Measurements from ENCODE around the gene SRGAP1. TPM values are rescaled to one million over a fixed set of nuclear protein-coding genes. Genes with fewer than 3 reads are reported as not detected.
A peak's percentile ranks its signal among the peaks of the same experiment; 100 is the strongest.

Gene SRGAP1
- total RNA-seq, 1 experiment from 2014 or later, result 26.8 TPM

DNA sequence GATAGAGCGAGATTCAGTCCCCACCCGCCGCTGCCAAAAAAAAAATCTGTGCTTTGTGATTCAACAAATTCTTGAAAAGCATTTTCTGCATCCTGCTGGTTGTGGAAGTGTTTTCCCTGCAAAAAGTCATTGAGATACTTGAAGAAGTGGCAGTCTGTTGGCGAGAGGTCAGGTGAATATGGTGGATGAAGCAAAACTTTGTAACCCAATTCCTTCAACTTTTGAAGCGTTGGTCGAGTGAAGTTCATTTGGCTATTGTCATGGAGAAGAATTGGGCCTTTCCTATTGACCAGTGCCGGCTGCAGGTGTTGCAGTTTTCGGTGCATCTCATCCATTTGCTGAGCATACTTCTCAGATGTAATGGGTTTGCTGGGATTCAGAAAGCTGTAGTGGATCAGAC, 20.9 kb downstream of the SRGAP1 start:
- ChIA-PET CTCF (no interaction called here), POLR2A (no interaction called here)
- intact Hi-C loops (cut with micrococcal nuclease; ENCODE audit: unreplicated experiment) (no loop called here), in situ Hi-C loops (cut with HindIII; ENCODE audit: low pct_unique_long_range_greater_than_20kb, low sequenced_read_pairs) (no loop called here)
- TF ChIP-seq TCF7L2 (IDR thresholded peaks at IDR 0.05; ENCODE audit: low read depth, low read length) (no peak), SIN3A (IDR thresholded peaks at IDR 0.05; ENCODE audit: borderline replicate concordance, insufficient read depth, low read depth, low read length) (no peak), REST (IDR thresholded peaks at IDR 0.05; ENCODE audit: insufficient read depth in 1 of 2, low read depth in 2 of 2, low read length in 1 of 2) (no peak), POLR2AphosphoS5 (IDR thresholded peaks at IDR 0.05; ENCODE audit: low read depth, low read length) (no peak)
- ATAC-seq, result no peak
- Histone ChIP-seq H3K9me3 (ENCODE audit: control insufficient read depth, insufficient read depth, low read depth, low read length) (no peaks in the 10 kb centered on the region), H3K27ac (ENCODE audit: low read length) (peak overlapping the region; percentile 70; the same call in 1 of the 2 replicates), H3K36me3 (ENCODE audit: control insufficient read depth, insufficient read depth, low read length) (no peaks in the 10 kb centered on the region), H3K4me1 (ENCODE audit: control insufficient read depth, insufficient read depth, low read length) (peaks cover 71% of the 10 kb centered on the region), H3K4me3 (ENCODE audit: low read depth in 2 of 2, low read length in 2 of 2) (no peak overlapping the region), H3K27me3 (ENCODE audit: control insufficient read depth, insufficient read depth, low read length) (no peaks in the 10 kb centered on the region)
- BruUV-seq (replicated peaks), result no TSS peak
- DNase-seq (ENCODE audit: low read depth, low spot score), result no peak

- DNase-seq (ENCODE audit: low read depth, low spot score) (no peak), ATAC-seq (no peak; the same call in 1 of the 2 replicates)
- Histone ChIP-seq H3K4me1 (ENCODE audit: control insufficient read depth, insufficient read depth, low read length) (peaks cover 58% of the 10 kb centered on the region), H3K27ac (ENCODE audit: low read length) (peak overlapping the region; percentile 49), H3K9me3 (ENCODE audit: control insufficient read depth, insufficient read depth, low read depth, low read length) (no peaks in the 10 kb centered on the region), H3K36me3 (ENCODE audit: control insufficient read depth, insufficient read depth, low read length) (no peaks in the 10 kb centered on the region), H3K27me3 (ENCODE audit: control insufficient read depth, insufficient read depth, low read length) (no peaks in the 10 kb centered on the region), H3K4me3 (ENCODE audit: low read depth in 2 of 2, low read length in 2 of 2) (no peak overlapping the region)
- ChIA-PET POLR2A (no interaction called here), CTCF (no interaction called here)
- TF ChIP-seq TCF7L2 (IDR thresholded peaks at IDR 0.05; ENCODE audit: low read depth, low read length), result peak; percentile 77
- TF ChIP-seq REST (IDR thresholded peaks at IDR 0.05; ENCODE audit: insufficient read depth in 1 of 2, low read depth in 2 of 2, low read length in 1 of 2), result no peak
- in situ Hi-C loops (cut with HindIII; ENCODE audit: low pct_unique_long_range_greater_than_20kb, low sequenced_read_pairs) (no loop called here), intact Hi-C loops (cut with micrococcal nuclease; ENCODE audit: unreplicated experiment) (no loop called here)
- no TSS peak for BruUV-seq (replicated peaks)
Measured at GRCh38 chr12:63867053-63867452, 22.6 kb downstream of the SRGAP1 start.

DNA sequence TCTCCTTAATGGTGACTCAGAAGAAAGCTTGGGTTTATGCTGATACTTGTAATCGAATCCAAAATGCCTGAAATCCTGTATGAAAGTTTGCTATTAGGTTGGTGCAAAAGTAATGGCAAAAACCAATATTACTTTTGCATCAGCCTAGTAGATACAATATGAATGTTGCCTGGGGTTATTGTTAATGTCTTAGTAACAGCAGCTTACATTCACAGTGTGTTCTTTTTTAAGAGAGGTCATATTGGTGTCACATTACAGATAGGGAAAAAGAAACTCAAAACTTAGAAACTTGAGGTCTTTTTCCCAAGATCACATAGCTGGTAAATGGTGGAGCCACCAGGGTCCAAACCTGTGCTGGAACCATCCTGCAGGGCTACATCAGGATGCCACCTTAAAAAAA, 25.2 kb downstream of the SRGAP1 start:
- TF ChIP-seq REST (IDR thresholded peaks at IDR 0.05; ENCODE audit: insufficient read depth in 1 of 2, low read depth in 2 of 2, low read length in 1 of 2) (no peak), POLR2AphosphoS5 (IDR thresholded peaks at IDR 0.05; ENCODE audit: low read depth, low read length) (no peak), SIN3A (IDR thresholded peaks at IDR 0.05; ENCODE audit: borderline replicate concordance, insufficient read depth, low read depth, low read length) (no peak), TCF7L2 (IDR thresholded peaks at IDR 0.05; ENCODE audit: low read depth, low read length) (no peak)
- TF ChIP-seq, protein P1, sequence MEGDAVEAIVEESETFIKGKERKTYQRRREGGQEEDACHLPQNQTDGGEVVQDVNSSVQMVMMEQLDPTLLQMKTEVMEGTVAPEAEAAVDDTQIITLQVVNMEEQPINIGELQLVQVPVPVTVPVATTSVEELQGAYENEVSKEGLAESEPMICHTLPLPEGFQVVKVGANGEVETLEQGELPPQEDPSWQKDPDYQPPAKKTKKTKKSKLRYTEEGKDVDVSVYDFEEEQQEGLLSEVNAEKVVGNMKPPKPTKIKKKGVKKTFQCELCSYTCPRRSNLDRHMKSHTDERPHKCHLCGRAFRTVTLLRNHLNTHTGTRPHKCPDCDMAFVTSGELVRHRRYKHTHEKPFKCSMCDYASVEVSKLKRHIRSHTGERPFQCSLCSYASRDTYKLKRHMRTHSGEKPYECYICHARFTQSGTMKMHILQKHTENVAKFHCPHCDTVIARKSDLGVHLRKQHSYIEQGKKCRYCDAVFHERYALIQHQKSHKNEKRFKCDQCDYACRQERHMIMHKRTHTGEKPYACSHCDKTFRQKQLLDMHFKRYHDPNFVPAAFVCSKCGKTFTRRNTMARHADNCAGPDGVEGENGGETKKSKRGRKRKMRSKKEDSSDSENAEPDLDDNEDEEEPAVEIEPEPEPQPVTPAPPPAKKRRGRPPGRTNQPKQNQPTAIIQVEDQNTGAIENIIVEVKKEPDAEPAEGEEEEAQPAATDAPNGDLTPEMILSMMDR (IDR thresholded peaks at IDR 0.05), result no peak
- peaks cover 39% of the 10 kb centered on the region for H3K4me1 ChIP-seq (ENCODE audit: control insufficient read depth, insufficient read depth, low read length)
- H3K36me3 ChIP-seq (ENCODE audit: control insufficient read depth, insufficient read depth, low read length), result no peaks in the 10 kb centered on the region
- DNase-seq (ENCODE audit: low read depth, low spot score), result no peak
- H3K4me3 ChIP-seq (ENCODE audit: low read depth in 2 of 2, low read length in 2 of 2), result no peak overlapping the region
- no peaks in the 10 kb centered on the region for H3K9me3 ChIP-seq (ENCODE audit: control insufficient read depth, insufficient read depth, low read depth, low read length)
- no peak for ATAC-seq
- no peaks in the 10 kb centered on the region for H3K27me3 ChIP-seq (ENCODE audit: control insufficient read depth, insufficient read depth, low read length)
- intact Hi-C loops (cut with micrococcal nuclease; ENCODE audit: unreplicated experiment), result no loop called here
- BruUV-seq (replicated peaks), result no TSS peak
- POLR2A ChIA-PET, result no interaction called here
- CTCF ChIA-PET, result no interaction called here
- in situ Hi-C loops (cut with HindIII; ENCODE audit: low pct_unique_long_range_greater_than_20kb, low sequenced_read_pairs), result no loop called here
- H3K27ac ChIP-seq (ENCODE audit: low read length), result peak overlapping the region; percentile 51; the same call in 1 of the 2 replicates
